ENCODE results near the gene SLC8A1. TPM values are rescaled to one million over a fixed set of nuclear protein-coding genes. Genes with fewer than 3 reads are reported as not detected.

SLC8A1 gene
- total and polyA plus RNA-seq, 10 of the 15 experiments (the other 5 are each of a cell fraction or from before 2014, with no cell fraction given): under 0.01 to 1.2 (median 0.01) TPM; not detected in 3

GRCh38 chr2:40367652-40368051 lies 84.2 kb downstream of the SLC8A1 start:
- BruUV-seq (replicated peaks): no TSS peak
- ATAC-seq (no peak), DNase-seq (ENCODE audit: low read depth, low spot score) (no peak), FAIRE-seq (no peak)
- Histone ChIP-seq H2AFZ (ENCODE audit: control insufficient read depth, low read depth, low read length) (no peak overlapping the region), H3K4me3 (no peak overlapping the region), H3K9ac (ENCODE audit: control insufficient read depth, insufficient read depth, low read length) (no peak overlapping the region), H3K27ac (ENCODE audit: control insufficient read depth, insufficient read depth) (no peak overlapping the region), H3K9me3 (replicated peaks; ENCODE audit: control insufficient read depth, insufficient read depth, low read length) (no peaks in the 10 kb centered on the region), H4K20me1 (ENCODE audit: control insufficient read depth, insufficient read depth) (no peaks in the 10 kb centered on the region), H3K27me3 (replicated peaks in 1 of 2; ENCODE audit: control insufficient read depth in 2 of 2, insufficient read depth in 2 of 2, low read length in 1 of 2) (no peaks in the 10 kb centered on the region), H3K36me3 (ENCODE audit: control insufficient read depth in 2 of 2, insufficient read depth in 2 of 2, low read length in 1 of 2) (no peaks in the 10 kb centered on the region), H3K4me1 (ENCODE audit: control insufficient read depth, insufficient read depth, low read length) (no peaks in the 10 kb centered on the region), H3K4me2 (ENCODE audit: control insufficient read depth, insufficient read depth) (no peak overlapping the region), H3K79me2 (ENCODE audit: control insufficient read depth, insufficient read depth, low read length) (no peaks in the 10 kb centered on the region)
- in situ Hi-C loops (cut with MboI): no loop called here
- no peak for TF ChIP-seq KLF5 (IDR thresholded peaks at IDR 0.05; ENCODE audit: partially characterized antibody)
- no peak for TF ChIP-seq POLR2AphosphoS2 (IDR thresholded peaks at IDR 0.05; ENCODE audit: low read depth, low read length)
- ChIA-PET CTCF (no interaction called here), RAD21 (ENCODE audit: unreplicated experiment) (no interaction called here), SMC1A (ENCODE audit: uncharacterized antibody, unreplicated experiment) (no interaction called here), POLR2A (no interaction called here)
- intact Hi-C loops (cut with micrococcal nuclease; ENCODE audit: unreplicated experiment): no loop called here
- WGBS (ENCODE audit: insufficient coverage, insufficient replicate concordance, low lambda C conversion rate, missing lambda C conversion rate): 45% methylated on average over 2 of the region's 2 CpGs

- FAIRE-seq (no peak), DNase-seq (ENCODE audit: low read depth, low spot score) (no peak), ATAC-seq (no peak)
- Histone ChIP-seq H3K9ac (ENCODE audit: control insufficient read depth, insufficient read depth, low read length) (no peak overlapping the region), H3K4me3 (no peak overlapping the region), H3K27me3 (replicated peaks in 1 of 2; ENCODE audit: control insufficient read depth in 2 of 2, insufficient read depth in 2 of 2, low read length in 1 of 2) (no peaks in the 10 kb centered on the region), H3K36me3 (ENCODE audit: control insufficient read depth in 2 of 2, insufficient read depth in 2 of 2, low read length in 1 of 2) (no peaks in the 10 kb centered on the region), H3K79me2 (ENCODE audit: control insufficient read depth, insufficient read depth, low read length) (no peaks in the 10 kb centered on the region), H3K27ac (ENCODE audit: control insufficient read depth, insufficient read depth) (no peak overlapping the region), H2AFZ (ENCODE audit: control insufficient read depth, low read depth, low read length) (no peak overlapping the region), H3K9me3 (replicated peaks; ENCODE audit: control insufficient read depth, insufficient read depth, low read length) (no peaks in the 10 kb centered on the region), H4K20me1 (ENCODE audit: control insufficient read depth, insufficient read depth) (no peaks in the 10 kb centered on the region), H3K4me1 (ENCODE audit: control insufficient read depth, insufficient read depth, low read length) (no peaks in the 10 kb centered on the region), H3K4me2 (ENCODE audit: control insufficient read depth, insufficient read depth) (no peak overlapping the region)
- BruUV-seq (replicated peaks): no TSS peak
- ChIA-PET CTCF (no interaction called here), POLR2A (no interaction called here), SMC1A (ENCODE audit: uncharacterized antibody, unreplicated experiment) (no interaction called here), RAD21 (ENCODE audit: unreplicated experiment) (no interaction called here)
- in situ Hi-C loops (cut with MboI) (no loop called here), intact Hi-C loops (cut with micrococcal nuclease; ENCODE audit: unreplicated experiment) (no loop called here)
- TF ChIP-seq EED (IDR thresholded peaks at IDR 0.05; ENCODE audit: low read depth): no peak
- TF ChIP-seq CREB1 (IDR thresholded peaks at IDR 0.05; ENCODE audit: low read depth): no peak
- TF ChIP-seq NBN (IDR thresholded peaks at IDR 0.05): no peak
- no peak for TF ChIP-seq PML (IDR thresholded peaks at IDR 0.05; ENCODE audit: low read length)
- no peak for TF ChIP-seq NFXL1 (IDR thresholded peaks at IDR 0.05; ENCODE audit: borderline replicate concordance)
- TF ChIP-seq CHD4 (IDR thresholded peaks at IDR 0.05): no peak
- TF ChIP-seq BACH1 (IDR thresholded peaks at IDR 0.05; ENCODE audit: borderline replicate concordance): no peak
- TF ChIP-seq ELK1 (IDR thresholded peaks at IDR 0.05; ENCODE audit: low read depth, low read length): no peak
- no peak for TF ChIP-seq USF1 (IDR thresholded peaks at IDR 0.05; ENCODE audit: borderline replicate concordance, extremely low read length, insufficient read depth, low read depth, low read length)
- TF ChIP-seq ZBED1 (IDR thresholded peaks at IDR 0.05; ENCODE audit: borderline replicate concordance): no peak
- no peak for TF ChIP-seq NFYA (IDR thresholded peaks at IDR 0.05; ENCODE audit: borderline replicate concordance, low read depth, low read length)
- TF ChIP-seq ETV6 (conservative IDR thresholded peaks at IDR 0.05 in 1 of 2, IDR thresholded peaks at IDR 0.05 in 1 of 2; ENCODE audit: borderline replicate concordance in 1 of 2, low read depth in 1 of 2): no peak
- no peak for TF ChIP-seq SUZ12 (IDR thresholded peaks at IDR 0.05; ENCODE audit: unreplicated experiment)
- no peak for TF ChIP-seq POU2F2 (IDR thresholded peaks at IDR 0.05; ENCODE audit: borderline replicate concordance, low read depth, low read length)
- 10% methylated on average over 2 of the region's 2 CpGs for WGBS (ENCODE audit: insufficient coverage, insufficient replicate concordance, low lambda C conversion rate, missing lambda C conversion rate)
Observed at GRCh38 chr2:40367032-40367431, 84.9 kb downstream of the SLC8A1 start.

All from GM12878 (cell line).